ENCODE measurements around the gene AMMECR1.

Gene AMMECR1

DNA sequence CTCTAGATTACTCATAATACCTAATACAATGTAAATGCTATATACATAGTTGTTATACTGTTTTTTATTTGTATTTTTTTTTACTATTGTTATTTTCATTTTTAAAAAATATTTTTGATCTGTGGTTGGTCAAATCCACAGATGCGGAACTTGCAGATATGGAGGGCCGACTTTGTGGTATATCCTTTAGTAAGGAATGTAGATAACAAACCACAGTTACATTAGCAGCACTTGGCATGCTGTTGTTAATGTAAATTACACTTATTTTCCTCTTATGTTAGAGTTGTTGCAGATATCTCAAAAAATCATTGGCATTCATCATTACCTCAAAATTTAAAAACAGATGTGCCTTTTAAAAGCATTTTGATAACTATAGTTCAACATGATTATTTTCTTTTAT lies 164.0 kb downstream of the AMMECR1 start:
- no peaks in the 10 kb centered on the region for H3K27me3 ChIP-seq (replicated peaks)
- H3K27ac ChIP-seq: no peak overlapping the region
- TF ChIP-seq, protein P1, sequence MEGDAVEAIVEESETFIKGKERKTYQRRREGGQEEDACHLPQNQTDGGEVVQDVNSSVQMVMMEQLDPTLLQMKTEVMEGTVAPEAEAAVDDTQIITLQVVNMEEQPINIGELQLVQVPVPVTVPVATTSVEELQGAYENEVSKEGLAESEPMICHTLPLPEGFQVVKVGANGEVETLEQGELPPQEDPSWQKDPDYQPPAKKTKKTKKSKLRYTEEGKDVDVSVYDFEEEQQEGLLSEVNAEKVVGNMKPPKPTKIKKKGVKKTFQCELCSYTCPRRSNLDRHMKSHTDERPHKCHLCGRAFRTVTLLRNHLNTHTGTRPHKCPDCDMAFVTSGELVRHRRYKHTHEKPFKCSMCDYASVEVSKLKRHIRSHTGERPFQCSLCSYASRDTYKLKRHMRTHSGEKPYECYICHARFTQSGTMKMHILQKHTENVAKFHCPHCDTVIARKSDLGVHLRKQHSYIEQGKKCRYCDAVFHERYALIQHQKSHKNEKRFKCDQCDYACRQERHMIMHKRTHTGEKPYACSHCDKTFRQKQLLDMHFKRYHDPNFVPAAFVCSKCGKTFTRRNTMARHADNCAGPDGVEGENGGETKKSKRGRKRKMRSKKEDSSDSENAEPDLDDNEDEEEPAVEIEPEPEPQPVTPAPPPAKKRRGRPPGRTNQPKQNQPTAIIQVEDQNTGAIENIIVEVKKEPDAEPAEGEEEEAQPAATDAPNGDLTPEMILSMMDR (IDR thresholded peaks at IDR 0.05; ENCODE audit: low read depth, low read length, missing control alignments): no peak
- no peaks in the 10 kb centered on the region for H3K36me3 ChIP-seq (replicated peaks)
- in situ Hi-C loops (cut with HindIII; ENCODE audit: low pct_ligation_motif_present, low sequenced_read_pairs): loop anchor here (25.0 kb wide), 1 partner anchor 258 kb away; no protein-coding TSS in a partner anchor
- no peak for DNase-seq
- no peak overlapping the region for H3K4me3 ChIP-seq (ENCODE audit: low read depth, low read length)

DNA sequence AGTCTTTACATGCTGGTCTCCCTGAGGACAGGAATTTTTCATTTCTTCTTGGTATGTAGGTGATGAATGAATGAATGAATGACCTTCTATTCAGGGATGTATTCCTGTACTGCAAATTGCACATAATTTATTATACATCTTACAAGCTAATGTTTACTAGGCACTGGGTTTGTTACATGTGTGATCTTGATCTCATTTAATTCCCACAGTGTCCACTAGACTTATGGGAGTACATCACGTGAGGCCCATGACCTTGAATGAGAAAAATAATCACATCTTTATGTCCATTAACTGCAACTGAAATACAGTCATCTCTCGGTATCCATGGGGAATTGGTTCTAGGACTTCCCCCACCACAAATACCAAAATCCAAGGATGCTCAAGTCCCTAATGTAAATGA lies 164.6 kb downstream of the AMMECR1 start:
- in situ Hi-C loops (cut with HindIII; ENCODE audit: low pct_ligation_motif_present, low sequenced_read_pairs): loop anchor here (25.0 kb wide), 1 partner anchor 259 kb away; no protein-coding TSS in a partner anchor
- DNase-seq: no peak
- Histone ChIP-seq H3K27me3 (replicated peaks) (no peaks in the 10 kb centered on the region), H3K27ac (no peak overlapping the region), H3K36me3 (replicated peaks) (no peaks in the 10 kb centered on the region), H3K4me3 (ENCODE audit: low read depth, low read length) (no peak overlapping the region)
- TF ChIP-seq, protein P1 (IDR thresholded peaks at IDR 0.05; ENCODE audit: low read depth, low read length, missing control alignments): no peak

- Histone ChIP-seq H3K27me3 (replicated peaks) (no peaks in the 10 kb centered on the region), H3K36me3 (replicated peaks) (no peaks in the 10 kb centered on the region), H3K4me3 (ENCODE audit: low read depth, low read length) (no peak overlapping the region), H3K27ac (no peak overlapping the region)
- TF ChIP-seq, protein P1 (IDR thresholded peaks at IDR 0.05; ENCODE audit: low read depth, low read length, missing control alignments): peak; percentile 80
- DNase-seq: peak; percentile 15
- in situ Hi-C loops (cut with HindIII; ENCODE audit: low pct_ligation_motif_present, low sequenced_read_pairs): no loop called here
Measured at GRCh38 chrX:110146521-110146920, 171.4 kb downstream of the AMMECR1 start.

DNA sequence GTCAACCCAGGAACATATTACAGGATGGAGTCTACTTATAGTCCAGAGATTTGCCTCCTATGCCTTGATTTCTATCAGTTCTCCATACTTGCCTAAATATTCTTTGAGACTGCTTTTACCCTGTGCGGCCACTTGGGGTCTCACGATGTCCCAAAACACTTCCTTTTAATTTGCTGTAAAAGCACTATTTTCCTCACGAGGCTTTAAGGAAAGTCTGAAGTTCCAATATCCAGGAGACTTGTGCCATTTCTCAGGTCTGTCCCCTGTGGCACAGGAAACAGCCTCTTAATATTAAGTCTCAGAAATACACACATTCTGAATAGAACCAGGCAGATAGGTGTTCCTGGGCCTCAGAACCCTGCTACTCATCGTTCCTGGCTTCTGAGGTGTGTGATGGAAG lies 172.0 kb downstream of the AMMECR1 start:
- H3K27me3 ChIP-seq (replicated peaks): no peaks in the 10 kb centered on the region
- no peak overlapping the region for H3K4me3 ChIP-seq (ENCODE audit: low read depth, low read length)
- no peaks in the 10 kb centered on the region for H3K36me3 ChIP-seq (replicated peaks)
- H3K27ac ChIP-seq: no peak overlapping the region
- in situ Hi-C loops (cut with HindIII; ENCODE audit: low pct_ligation_motif_present, low sequenced_read_pairs): no loop called here
- TF ChIP-seq, protein P1 (IDR thresholded peaks at IDR 0.05; ENCODE audit: low read depth, low read length, missing control alignments): peak; percentile 69
- DNase-seq: peak; percentile 36

- H3K36me3 ChIP-seq (replicated peaks): no peaks in the 10 kb centered on the region
- in situ Hi-C loops (cut with HindIII; ENCODE audit: low pct_ligation_motif_present, low sequenced_read_pairs): no loop called here
- TF ChIP-seq, protein P1 (IDR thresholded peaks at IDR 0.05; ENCODE audit: low read depth, low read length, missing control alignments): no peak
- H3K27me3 ChIP-seq (replicated peaks): no peaks in the 10 kb centered on the region
- H3K27ac ChIP-seq: no peak overlapping the region
- DNase-seq: no peak
- H3K4me3 ChIP-seq (ENCODE audit: low read depth, low read length): no peak overlapping the region
Measured at GRCh38 chrX:110145311-110145710, 172.6 kb downstream of the AMMECR1 start.

Measured in brain microvascular endothelial cell (primary cell).